ENCODE data around the gene FERMT1.

Gene FERMT1, protein sequence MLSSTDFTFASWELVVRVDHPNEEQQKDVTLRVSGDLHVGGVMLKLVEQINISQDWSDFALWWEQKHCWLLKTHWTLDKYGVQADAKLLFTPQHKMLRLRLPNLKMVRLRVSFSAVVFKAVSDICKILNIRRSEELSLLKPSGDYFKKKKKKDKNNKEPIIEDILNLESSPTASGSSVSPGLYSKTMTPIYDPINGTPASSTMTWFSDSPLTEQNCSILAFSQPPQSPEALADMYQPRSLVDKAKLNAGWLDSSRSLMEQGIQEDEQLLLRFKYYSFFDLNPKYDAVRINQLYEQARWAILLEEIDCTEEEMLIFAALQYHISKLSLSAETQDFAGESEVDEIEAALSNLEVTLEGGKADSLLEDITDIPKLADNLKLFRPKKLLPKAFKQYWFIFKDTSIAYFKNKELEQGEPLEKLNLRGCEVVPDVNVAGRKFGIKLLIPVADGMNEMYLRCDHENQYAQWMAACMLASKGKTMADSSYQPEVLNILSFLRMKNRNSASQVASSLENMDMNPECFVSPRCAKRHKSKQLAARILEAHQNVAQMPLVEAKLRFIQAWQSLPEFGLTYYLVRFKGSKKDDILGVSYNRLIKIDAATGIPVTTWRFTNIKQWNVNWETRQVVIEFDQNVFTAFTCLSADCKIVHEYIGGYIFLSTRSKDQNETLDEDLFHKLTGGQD

GRCh38 chr20:6122873-6123648 lies at the start of gene FERMT1:
Gene FERMT1, minus strand, starts transcription at chr20:6123030. Its CDS starts 3,476 bp downstream, at chr20:6119554.
- DNase-seq: peak; percentile 58

GRCh38 chr20:6169251-6169650 lies 46.4 kb upstream of the FERMT1 start:
- no peak for DNase-seq

DNA sequence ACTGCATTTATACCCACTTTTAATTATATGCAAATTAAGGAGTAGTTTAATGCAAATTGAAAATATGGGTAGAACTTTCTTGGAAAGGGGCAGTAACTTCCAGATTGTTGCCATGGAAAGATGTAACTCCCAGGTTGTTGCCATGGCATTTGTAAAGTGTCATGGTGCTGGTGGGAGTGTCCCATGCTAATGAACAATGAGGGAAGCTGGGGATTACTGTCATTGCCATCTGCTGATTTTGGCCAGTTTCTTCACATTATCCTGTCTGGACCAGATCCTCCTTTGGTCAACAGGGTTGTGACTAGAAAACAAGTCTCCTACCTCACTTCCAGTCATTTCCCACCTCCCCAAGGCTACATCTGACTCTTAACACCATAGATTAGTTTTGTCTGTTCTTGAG lies 45.4 kb upstream of the FERMT1 start:
- DNase-seq: no peak

DNA sequence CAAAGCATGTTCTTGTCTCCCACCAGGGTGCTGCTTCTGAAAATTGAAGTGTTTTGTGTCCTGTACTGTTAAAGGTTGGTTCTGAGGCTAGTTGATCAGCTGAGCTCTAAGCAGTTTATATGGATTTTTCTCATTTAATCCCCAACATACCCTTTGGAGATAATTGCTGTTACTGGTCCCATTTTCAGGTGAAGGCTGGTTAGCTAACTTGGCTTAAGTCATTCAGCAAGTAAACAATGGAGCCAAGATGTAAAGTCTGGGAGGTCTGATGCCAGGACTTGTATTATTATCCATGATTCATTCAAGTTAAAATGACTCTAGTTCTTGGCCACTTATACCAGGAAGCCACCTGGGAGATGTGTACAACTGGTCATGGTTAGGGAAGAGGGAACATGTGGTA lies 42.5 kb upstream of the FERMT1 start:
- DNase-seq: no peak

- no peak for DNase-seq
Observed at GRCh38 chr20:6164421-6165341, 41.9 kb upstream of the FERMT1 start.

DNA sequence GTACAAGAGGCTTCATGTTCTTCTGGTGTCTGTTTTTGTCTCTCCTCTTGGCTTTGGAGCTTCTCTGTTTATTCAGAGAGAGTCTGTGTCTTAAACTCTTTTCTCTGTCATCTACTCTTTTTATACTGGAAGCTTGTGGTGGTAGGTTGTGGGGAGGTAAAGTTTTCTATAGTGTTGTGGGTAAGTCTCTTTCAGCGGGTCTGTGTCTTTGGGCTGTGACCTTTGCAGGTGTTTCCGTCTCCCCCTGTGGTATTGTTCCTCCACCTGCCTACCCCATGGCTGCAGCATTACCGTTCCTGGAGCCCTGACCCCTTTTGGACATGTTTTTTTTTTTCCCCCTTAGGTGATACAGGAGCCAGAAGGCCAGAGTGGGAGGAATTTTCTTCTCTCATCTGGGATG lies 37.9 kb upstream of the FERMT1 start:
- DNase-seq: no peak

GRCh38 chr20:6157345-6157744 lies 34.5 kb upstream of the FERMT1 start:
- peak; percentile 34 for DNase-seq

DNA sequence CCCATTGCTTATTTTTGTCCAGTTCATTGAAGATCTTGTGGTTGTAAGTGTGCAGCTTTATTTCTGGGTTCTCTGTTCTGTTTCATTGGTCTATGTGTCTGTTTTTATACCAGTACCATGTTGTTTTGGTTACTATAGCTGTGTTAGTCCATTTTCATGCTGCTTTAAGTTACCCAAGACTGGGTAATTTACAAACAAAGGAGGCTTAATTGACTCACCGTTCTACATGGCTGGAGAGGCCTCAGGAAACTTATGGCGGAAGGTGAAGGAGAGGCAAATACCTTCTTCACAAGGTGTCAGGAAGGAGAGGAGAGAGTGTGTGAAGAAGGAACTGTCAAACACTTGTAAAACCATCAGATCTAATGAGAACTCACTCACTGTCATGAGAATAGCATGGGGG lies 29.9 kb upstream of the FERMT1 start:
- DNase-seq: no peak

DNA sequence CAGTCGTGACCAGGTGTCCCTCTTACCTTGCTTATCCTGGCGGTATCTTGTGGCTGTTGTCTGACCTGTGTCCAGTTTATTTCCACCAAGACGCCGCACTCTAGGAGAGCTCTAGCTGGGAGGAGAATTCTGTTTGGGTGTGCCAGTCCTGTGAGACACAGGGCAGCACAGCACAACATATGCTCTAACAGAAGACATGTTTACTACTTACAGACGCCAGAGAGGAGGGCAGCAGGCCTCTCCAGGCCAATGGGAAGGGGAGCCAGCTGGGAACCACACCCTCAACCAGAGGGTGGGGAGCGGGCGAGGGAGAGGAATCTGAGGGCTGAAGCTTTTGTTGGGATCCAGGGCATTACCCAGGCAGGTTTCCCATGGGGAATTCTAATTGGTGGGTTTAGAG lies 25.2 kb upstream of the FERMT1 start:
- DNase-seq: no peak

- DNase-seq: peak; percentile 18
Observed at GRCh38 chr20:6142348-6142993, 19.6 kb upstream of the FERMT1 start.

DNA sequence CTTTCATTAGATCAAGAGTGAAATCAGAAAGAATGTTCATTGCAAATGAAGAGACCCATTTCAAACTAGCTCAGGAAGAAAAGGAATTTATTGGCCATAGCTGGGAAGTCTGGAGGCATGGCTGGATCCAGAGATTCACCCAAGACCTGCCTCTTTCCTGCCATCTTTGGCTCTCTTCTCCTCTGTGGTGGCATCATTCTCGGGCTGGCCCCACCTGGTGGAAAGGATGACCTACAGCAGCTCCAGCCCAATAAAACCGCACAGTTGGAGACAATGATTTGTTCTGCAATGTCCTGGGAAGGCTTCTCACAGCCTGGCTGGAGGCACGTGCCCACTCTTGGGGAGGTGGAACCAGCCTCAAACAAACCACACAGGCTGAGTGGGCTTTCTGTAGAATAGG lies 18.1 kb upstream of the FERMT1 start:
- DNase-seq: peak; percentile 10

- no peak for DNase-seq
Observed at GRCh38 chr20:6135347-6135746, 12.5 kb upstream of the FERMT1 start.

GRCh38 chr20:6134592-6134991 lies 11.8 kb upstream of the FERMT1 start:
- DNase-seq: no peak

- DNase-seq: no peak
Observed at GRCh38 chr20:6130045-6130444, 7.2 kb upstream of the FERMT1 start.

DNA sequence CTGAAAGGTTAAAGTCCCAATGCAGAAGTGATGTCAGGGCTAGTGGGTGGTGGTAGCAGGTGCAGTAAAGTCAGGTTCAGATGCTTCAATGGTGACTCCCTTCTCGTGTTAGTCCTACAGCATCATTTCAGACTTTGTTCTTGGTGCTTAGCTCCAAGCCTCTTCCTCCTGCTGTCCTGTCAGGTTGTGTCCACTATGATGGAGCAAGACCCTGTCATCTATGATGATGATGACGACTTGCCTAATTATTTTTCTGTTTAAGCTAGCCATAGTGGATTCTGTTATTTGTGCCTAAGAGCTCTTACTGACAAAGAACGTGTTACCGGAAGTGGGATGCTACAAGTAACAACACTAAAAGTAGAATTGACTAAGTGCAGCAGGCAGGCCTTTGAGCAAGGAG lies 5.0 kb upstream of the FERMT1 start:
- DNase-seq: no peak

- no peak for DNase-seq
Observed at GRCh38 chr20:6126846-6127245, 4.0 kb upstream of the FERMT1 start.

- no peak for DNase-seq
Observed at GRCh38 chr20:6123649-6124014, 802 bp upstream of the FERMT1 start.

GRCh38 chr20:6122111-6122872 lies 538 bp downstream of the FERMT1 start:
- no peak for DNase-seq

DNA sequence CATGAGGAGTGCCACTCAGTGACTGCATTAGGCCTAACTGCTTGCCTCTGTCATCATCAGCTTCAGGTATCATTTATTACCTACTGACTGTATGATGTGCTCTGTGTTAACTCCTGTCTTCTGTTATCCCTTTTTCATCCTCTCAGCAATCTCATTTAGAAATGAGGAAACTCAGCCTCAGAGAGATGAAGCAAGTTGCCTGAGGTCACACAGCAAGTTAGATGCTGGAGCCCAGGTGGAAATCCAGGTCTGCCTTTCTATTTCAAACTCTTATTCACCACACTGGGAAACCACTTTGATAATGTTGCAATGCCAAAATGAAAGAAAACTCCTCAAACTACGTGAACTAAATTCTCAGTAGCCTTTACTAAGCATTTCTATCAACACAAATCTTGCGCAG lies 1.3 kb downstream of the FERMT1 start:
- no peak for DNase-seq

- no peak for DNase-seq
Observed at GRCh38 chr20:6120491-6120988, 2.3 kb downstream of the FERMT1 start.

DNA sequence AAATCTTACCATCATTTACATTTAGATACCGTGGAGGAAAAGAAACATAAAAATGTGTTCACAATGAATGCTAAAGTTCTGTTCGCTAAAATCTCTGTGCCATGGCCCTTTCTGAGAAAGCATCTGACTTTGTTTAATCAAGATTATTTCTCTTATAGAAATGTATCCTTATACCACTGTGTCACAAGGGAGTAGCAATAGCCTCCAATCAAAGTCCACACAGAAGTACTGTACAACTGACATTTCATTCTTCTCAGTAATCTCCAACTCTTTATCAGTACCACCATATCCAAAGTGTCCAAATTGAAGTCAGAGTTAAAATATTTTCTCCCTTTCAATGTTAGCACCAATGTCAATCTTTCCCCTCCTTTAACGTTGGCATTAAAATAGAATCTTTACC lies 6.1 kb downstream of the FERMT1 start:
- DNase-seq: no peak
